ENCODE data around the gene RBM17. TPM values are rescaled to one million over a fixed set of nuclear protein-coding genes. Genes with fewer than 3 reads are reported as not detected.

Gene RBM17
- total and polyA plus RNA-seq, 2 of the 13 experiments (the other 11 are each of a cell fraction or from before 2014, with no cell fraction given): 30.7 to 77.5 TPM

DNA sequence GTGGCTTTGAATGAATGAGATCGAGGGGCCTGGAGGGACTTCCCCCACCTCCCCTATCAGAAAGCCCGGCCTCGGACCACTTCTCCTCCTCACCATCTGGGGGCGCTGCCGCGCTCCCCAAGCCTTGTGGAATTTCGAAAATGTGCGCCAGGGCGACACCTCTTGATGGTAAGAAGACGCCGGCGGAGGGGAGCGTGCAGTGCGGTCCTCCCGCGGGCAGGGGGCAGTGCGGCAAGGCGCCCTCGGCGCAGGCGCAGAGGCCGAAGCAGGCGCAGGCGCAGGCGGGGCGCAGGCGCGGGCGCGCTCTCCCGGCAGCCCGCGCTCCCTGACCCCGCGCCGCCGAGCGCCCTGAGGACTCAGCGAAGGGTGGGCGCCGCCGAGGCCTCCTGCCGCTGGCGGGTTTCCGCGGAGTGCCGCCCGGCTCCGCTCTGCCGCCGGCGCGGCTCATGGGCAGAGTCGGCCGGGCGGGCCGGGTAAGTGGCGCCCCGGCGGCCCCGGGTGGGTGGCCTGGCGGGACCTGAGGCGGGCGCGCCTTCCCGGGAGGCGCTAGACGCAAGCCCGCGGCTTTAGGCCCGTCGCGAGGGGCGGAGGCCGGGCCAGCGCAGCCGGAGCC, at the start of gene RBM17 (continued):
- TF ChIP-seq, protein P1, sequence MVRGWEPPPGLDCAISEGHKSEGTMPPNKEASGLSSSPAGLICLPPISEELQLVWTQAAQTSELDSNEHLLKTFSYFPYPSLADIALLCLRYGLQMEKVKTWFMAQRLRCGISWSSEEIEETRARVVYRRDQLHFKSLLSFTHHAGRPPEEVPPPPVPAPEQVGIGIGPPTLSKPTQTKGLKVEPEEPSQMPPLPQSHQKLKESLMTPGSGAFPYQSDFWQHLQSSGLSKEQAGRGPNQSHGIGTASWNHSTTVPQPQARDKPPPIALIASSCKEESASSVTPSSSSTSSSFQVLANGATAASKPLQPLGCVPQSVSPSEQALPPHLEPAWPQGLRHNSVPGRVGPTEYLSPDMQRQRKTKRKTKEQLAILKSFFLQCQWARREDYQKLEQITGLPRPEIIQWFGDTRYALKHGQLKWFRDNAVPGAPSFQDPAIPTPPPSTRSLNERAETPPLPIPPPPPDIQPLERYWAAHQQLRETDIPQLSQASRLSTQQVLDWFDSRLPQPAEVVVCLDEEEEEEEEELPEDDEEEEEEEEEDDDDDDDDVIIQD (CRISPR knock-in tag; IDR thresholded peaks at IDR 0.05; ENCODE audit: low read depth): peak; percentile 94
- TF ChIP-seq RBM39 (IDR thresholded peaks at IDR 0.05; ENCODE audit: low read depth, low read length, poor library complexity, severe bottlenecking): no peak
- TF ChIP-seq ZFP1 (CRISPR knock-in tag; IDR thresholded peaks at IDR 0.05): peak; percentile 76; the same call in 1 of the 2 replicates
- peak; percentile 78; the same call in 1 of the 2 replicates for TF ChIP-seq SSRP1 (CRISPR knock-in tag; IDR thresholded peaks at IDR 0.05)
- TF ChIP-seq SKI (IDR thresholded peaks at IDR 0.05; ENCODE audit: partially characterized antibody): peak; percentile 69
- TF ChIP-seq SAFB2 (CRISPR knock-in tag; IDR thresholded peaks at IDR 0.05; ENCODE audit: borderline replicate concordance, low read depth): no peak; the same call in 1 of the 2 replicates
- peak; percentile 85 for TF ChIP-seq ZFX (CRISPR knock-in tag; IDR thresholded peaks at IDR 0.05; ENCODE audit: low read depth)
- TF ChIP-seq, protein P2, sequence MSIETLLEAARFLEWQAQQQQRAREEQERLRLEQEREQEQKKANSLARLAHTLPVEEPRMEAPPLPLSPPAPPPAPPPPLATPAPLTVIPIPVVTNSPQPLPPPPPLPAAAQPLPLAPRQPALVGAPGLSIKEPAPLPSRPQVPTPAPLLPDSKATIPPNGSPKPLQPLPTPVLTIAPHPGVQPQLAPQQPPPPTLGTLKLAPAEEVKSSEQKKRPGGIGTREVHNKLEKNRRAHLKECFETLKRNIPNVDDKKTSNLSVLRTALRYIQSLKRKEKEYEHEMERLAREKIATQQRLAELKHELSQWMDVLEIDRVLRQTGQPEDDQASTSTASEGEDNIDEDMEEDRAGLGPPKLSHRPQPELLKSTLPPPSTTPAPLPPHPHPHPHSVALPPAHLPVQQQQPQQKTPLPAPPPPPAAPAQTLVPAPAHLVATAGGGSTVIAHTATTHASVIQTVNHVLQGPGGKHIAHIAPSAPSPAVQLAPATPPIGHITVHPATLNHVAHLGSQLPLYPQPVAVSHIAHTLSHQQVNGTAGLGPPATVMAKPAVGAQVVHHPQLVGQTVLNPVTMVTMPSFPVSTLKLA (IDR thresholded peaks at IDR 0.05): no peak
- no peak for TF ChIP-seq ZNF703 (CRISPR knock-in tag; IDR thresholded peaks at IDR 0.05; ENCODE audit: borderline replicate concordance)
- TF ChIP-seq ZNF841 (CRISPR knock-in tag; IDR thresholded peaks at IDR 0.05; ENCODE audit: borderline replicate concordance): peak; percentile 56; the same call in 1 of the 2 replicates
- TF ChIP-seq, protein P3, sequence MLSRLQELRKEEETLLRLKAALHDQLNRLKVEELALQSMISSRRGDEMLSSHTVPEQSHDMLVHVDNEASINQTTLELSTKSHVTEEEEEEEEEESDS (CRISPR knock-in tag; IDR thresholded peaks at IDR 0.05; ENCODE audit: borderline replicate concordance): peak; percentile 56; the same call in 1 of the 2 replicates
- peak; percentile 73; the same call in 1 of the 2 replicates for TF ChIP-seq HOXA3 (CRISPR knock-in tag; IDR thresholded peaks at IDR 0.05)
- TF ChIP-seq NCOR1 (IDR thresholded peaks at IDR 0.05; ENCODE audit: borderline replicate concordance, low read length): peak; percentile 70; the same call in 1 of the 2 replicates
- TF ChIP-seq ETV5 (CRISPR knock-in tag; IDR thresholded peaks at IDR 0.05; ENCODE audit: borderline replicate concordance): peak; percentile 55; the same call in 1 of the 2 replicates
- peak; percentile 30; the same call in 1 of the 2 replicates for TF ChIP-seq SUZ12 (IDR thresholded peaks at IDR 0.05; ENCODE audit: low read depth, low read length)
- peak; percentile 52 for TF ChIP-seq SMC3 (IDR thresholded peaks at IDR 0.05; ENCODE audit: low read length)
- TF ChIP-seq SRF (IDR thresholded peaks at IDR 0.05; ENCODE audit: low read depth, low read length): 0 out of 2 replicates have a peak, but pooled peaks have one; percentile 42
- TF ChIP-seq KDM3A (CRISPR knock-in tag; IDR thresholded peaks at IDR 0.05; ENCODE audit: low read depth): peak; percentile 89
- TF ChIP-seq ERF (CRISPR knock-in tag; IDR thresholded peaks at IDR 0.05): peak; percentile 84
- no peak for TF ChIP-seq SOX6 (IDR thresholded peaks at IDR 0.05)
- TF ChIP-seq SOX6 (CRISPR knock-in tag; IDR thresholded peaks at IDR 0.05): peak; percentile 29; the same call in 1 of the 2 replicates
- TF ChIP-seq PPARG (CRISPR knock-in tag; conservative IDR thresholded peaks at IDR 0.05): peak; percentile 62
- TF ChIP-seq, protein P4, sequence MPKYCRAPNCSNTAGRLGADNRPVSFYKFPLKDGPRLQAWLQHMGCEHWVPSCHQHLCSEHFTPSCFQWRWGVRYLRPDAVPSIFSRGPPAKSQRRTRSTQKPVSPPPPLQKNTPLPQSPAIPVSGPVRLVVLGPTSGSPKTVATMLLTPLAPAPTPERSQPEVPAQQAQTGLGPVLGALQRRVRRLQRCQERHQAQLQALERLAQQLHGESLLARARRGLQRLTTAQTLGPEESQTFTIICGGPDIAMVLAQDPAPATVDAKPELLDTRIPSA (CRISPR knock-in tag; IDR thresholded peaks at IDR 0.05; ENCODE audit: borderline replicate concordance): no peak
- TF ChIP-seq KDM4B (CRISPR knock-in tag; IDR thresholded peaks at IDR 0.05): peak; percentile 62; the same call in 1 of the 2 replicates
- TF ChIP-seq, protein P5, sequence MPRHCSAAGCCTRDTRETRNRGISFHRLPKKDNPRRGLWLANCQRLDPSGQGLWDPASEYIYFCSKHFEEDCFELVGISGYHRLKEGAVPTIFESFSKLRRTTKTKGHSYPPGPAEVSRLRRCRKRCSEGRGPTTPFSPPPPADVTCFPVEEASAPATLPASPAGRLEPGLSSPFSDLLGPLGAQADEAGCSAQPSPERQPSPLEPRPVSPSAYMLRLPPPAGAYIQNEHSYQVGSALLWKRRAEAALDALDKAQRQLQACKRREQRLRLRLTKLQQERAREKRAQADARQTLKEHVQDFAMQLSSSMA (CRISPR knock-in tag; IDR thresholded peaks at IDR 0.05): no peak
- no peak for TF ChIP-seq ESRRA (CRISPR knock-in tag; IDR thresholded peaks at IDR 0.05; ENCODE audit: low read depth)
- TF ChIP-seq ZNF768 (CRISPR knock-in tag; IDR thresholded peaks at IDR 0.05): peak; percentile 50; the same call in 1 of the 2 replicates

All from HepG2 (cell line).